ENCODE results near the gene NCOR2.

DNA sequence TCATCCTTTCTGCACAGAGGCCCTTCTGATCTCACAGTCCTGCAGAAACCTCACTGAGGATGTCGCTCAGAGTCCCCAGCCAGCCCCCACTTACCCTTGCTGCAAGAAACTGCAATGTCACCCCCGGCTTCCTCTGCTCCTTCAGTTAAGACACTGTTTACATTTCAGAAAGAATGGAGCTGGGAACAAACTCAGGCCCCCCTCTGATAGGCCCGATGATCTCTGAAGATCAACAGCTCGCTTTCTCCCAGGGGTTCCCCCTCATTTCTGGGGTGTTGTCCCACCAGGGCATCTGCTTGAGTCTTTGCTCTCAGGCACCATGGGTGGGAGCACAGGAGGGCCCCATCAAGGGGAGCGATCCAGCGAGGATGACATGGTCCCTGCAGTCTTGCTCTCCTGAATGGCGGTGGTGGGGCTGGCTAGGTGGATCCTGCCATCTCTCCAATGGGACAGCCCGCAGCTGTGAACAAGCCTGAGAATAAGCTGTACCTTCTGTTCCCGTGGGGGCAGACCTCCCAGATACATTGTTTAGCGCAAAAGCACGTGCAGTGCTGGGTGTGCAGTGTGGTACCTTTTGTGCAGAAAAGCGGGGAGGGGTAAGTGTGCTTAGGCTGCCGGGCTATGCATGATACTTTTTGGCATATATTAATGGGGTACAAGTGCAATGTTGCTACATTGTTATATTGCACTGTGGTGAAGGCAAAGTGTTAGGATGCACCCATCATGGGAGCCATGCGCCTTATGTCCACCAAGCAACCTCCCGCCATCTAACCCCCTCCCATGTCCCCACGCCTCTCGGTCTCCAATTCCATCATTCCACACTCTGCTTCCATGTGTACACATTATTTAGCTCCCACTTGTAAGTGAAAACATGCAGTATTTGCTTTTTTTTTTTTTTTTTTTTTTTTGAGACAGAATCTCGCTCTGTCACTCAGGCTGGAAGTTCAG, 6.7 kb upstream of the NCOR2 start:
- no peak for TF ChIP-seq CTCF (IDR thresholded peaks at IDR 0.05)
- no peak for TF ChIP-seq POLR2A (IDR thresholded peaks at IDR 0.05)
- TF ChIP-seq POLR2AphosphoS5 (IDR thresholded peaks at IDR 0.05), result no peak
- TF ChIP-seq EP300 (IDR thresholded peaks at IDR 0.05), result no peak

Data from suprapubic skin (tissue), 4 donors.